Camera-type eye (tissue), 1 donor: ENCODE measurements around the gene HOXB8. TPM values are rescaled to one million over a fixed set of nuclear protein-coding genes. Genes with fewer than 3 reads are reported as not detected.

ENCODE experiments used
- total RNA-seq: library from RNA; depleted of rRNA; stranded (reverse); fragments of >200 nt; gene quantifications from one replicate; pipeline ENCODE4 v1.2.3, GENCODE V29; 2014

The HOXB8 gene
- total RNA-seq = not detected

DNA sequence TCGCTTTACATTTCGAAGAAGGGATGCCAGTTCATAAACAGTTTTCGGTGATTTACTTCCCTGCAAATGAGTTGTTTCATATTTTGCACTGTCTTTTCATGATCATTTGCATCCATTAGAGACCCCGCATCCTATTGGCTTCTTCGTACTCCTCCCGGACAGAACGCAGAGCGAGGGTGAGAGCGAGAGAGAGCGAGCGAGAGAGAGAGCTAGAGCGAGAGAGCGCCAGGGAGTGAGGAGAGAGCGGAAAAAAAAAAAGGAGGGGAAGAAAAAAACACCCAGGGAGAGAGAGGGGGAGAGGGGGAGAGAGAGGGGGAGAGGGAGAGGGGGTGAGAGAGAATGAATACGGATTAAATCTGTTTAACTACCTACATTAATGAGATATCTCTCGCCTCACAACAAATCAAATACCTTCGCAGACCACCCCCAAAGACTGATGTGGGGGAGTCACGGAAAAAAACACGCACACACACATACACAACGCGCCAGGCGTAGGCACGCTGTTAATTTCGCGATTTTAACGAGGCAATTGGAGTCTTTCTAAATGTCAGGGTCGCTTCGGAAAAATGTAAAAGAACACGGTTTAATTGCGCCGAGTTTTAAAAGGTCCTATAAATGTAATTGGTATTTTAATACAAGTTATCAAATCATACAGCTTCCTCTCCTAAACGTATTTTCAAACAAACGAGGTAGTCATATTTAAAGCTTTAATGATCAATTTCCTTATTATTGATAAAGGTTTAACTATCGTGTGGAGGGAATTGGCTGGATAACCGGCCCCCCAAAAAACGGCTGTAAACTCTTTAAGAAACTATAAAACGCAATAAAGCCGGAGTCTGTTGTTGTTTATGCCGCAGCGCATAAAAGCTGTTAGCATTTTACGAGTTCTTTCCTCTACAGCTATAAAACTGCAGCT lies at the start of gene HOXB8:
Gene HOXB8, minus strand, starts transcription at position 246 of the 916 bp plus-strand sequence. CDS start 588 bp downstream, outside the sequence.

DNA sequence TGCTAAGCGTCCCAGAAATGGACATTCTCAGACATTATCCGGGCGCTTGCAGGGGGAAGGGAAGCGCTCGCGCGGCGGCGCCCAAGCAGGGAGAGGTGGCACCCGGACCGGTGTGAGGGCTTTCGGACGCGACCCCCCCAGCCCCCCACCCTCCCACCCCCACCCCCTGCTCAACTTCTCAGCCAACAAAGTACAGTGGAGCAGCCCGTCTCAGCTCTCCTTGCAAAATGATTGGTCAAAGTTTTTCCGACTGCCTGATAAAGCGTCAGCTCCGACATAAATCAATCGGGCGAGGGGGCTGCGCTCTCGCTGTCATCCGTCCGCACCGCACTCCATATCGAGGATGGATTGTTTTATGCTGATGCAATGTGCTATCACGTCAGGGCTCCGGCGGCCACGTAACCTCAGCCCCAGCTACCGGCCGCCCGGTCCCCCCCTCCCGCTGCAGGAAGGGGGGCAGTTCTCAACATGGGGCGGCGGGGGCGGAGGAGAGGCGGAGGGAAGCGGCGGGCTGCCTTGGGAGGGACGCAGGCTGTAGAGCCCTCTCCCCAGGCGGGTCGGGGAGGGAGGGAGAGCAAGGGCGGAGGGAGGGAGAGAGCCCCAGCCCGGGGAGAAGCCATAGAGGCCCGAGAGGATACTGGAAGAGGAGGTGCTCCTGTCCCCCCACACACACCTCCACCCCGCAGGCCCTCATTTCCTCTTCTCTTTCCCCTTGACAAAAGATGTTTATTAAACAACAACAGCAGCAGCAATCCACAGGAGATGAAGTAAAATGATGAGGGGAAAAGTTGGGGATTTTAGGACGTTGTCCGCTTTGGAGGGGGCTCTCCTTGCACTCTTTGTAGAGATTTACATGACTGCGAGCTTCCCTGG lies 11.4 kb upstream of the HOXB8 start, which contains the start of gene HOXB9:
Gene HOXB9, minus strand, starts transcription at position 114 of the 873 bp plus-strand sequence. Its CDS starts 89 bp downstream, at position 25.

DNA sequence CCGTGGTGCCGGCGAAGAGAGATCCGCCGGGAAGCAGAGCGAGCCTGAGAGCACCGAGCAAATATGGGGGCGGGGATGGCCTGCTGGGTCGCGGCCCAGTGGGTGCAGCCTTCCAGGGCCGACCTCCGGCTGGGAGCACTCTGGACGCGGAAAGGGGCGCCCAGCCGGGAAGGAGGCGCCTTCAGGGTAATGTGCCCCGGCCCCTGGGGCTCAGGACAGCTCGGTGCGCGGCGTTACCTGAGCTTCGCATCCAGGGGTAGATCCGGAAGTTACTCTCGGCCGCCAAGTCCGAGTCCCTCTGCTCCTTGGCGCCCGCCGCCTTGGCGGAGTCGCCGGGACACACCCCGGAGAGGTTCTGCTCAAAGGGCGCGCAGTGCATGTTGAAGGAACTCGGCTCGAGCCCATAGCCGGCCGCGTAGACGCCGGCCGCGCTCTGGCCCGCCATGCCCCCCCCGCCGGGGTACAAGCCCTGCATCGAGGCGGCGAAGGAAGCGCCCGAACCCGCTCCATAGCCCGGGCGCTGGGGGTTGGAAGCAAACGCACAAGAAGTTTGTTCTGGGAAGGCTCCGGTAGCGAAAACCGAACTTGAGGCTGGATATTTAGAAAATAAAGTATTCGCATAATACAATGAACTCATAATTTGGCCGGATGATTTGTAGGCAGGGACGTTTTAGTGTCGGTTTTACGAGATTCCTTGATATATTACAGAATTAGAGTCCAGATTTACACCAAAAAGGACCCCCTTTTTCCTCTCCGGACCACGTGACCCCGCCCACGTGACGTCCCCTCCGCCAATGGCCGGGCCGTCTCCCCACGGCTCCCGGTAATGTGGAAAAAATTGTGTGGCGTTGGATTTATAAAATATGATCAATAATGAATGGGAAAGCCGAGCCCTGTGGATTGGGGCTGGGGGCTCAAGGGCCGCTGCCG lies 4.5 kb downstream of the HOXB8 start, which contains the start of gene HOXB7:
Gene HOXB7, minus strand, starts transcription at position 736 of the 930 bp plus-strand sequence. Its CDS starts 99 bp downstream, at position 637.

DNA sequence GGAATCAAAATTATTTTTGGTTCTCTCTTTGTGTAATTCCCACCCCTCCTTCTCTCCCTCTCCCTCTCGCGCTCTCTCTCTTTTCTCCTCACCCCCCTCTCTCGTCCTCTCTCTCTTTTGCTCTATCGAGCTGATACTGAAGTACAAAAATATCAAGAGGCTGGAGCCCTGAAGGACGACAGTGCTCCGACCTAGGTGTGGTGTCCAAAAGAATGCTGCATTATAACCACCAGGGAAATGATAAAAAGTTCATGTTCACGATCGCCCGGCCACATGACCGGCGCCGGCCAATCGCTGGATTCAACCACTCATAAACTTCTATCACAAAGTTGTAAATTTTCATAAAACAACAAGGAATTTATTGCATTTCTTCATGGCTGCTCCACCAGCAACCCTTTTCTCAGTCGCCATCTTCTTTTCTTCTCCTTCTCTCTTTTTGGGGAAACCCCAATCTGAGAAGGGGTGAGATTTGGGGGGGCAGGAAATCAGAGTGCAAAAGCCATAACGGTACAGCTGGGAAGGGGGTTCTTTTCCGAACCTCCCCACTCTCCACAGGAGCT lies 10.2 kb downstream of the HOXB8 start, which contains the start of gene HOXB6:
Gene HOXB6, minus strand, starts transcription at position 217 of the 560 bp plus-strand sequence. CDS start 6,836 bp downstream, outside the sequence.

DNA sequence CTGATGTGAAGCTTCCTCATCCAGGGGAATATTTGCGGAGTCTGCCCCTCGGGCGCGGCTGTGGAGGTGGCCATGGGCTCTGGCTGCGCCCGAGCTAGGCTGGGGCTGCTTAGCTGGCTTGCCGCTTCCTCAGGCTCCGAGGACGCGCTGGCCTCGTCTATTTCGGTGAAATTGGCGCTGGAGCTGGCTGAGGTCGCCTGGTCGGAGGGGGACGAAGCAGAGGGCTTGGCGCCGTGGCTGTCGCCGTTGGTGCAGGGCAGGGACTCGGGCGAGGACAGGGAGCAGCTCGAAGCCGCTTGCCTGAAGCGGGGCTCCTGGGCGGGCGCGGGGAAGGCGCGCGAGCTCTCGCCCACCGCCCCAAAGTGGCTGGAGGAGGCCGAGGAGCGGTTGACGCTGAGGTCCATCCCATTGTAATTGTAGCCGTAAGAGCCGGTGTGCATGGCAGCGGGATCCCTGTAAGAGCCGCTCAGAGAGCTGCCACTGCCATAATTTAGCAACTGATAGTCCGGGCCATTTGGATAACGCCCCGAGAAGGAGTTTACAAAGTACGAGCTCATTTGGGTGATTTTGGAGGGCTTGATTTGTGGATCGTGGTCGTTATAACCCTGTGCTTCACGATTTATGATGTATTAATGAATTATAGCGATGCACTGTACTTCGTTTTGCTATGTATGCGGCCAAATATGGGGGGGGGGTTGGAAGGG lies 21.8 kb downstream of the HOXB8 start, which contains the start of gene HOXB5:
Gene HOXB5, minus strand, starts transcription at position 654 of the 704 bp plus-strand sequence. Its CDS starts 97 bp downstream, at position 557.

DNA sequence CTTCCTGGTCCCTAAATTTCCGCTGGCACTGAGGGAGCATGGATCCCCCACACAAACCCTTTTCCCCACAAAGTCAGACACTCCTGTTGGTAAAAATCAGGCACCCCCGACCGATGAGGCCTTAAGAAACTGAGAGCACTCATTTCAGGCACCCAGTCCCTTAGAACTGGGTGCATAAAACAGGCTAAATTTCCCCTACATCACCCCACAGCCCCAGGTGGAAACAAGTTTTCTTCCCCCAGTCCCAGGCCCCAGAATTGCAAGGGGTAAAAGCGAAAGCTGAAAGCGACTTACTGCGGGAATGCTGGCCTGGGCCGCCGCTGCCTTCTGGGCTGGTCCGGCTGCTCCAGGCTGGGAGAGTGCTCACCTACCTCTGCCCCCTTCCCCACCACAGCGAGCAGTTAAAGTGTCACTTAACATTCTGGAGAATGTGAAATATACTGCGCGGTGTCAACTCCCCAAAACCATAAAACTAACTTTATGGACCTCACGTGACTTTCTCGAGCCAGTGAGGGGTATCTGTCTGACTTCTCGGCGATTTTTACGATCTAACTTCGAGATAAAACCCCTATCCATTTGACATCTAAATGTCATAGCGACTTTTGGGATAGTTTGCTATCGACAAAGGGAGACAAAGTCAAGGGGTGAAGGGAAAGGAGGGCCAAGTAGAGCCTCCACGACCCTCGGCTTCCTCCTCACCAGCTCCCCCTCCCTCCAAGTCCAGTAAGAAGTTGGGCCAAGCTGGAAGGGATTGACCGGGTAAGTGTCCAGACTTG lies 25.1 kb downstream of the HOXB8 start, which contains the start of gene HOXB3:
Gene HOXB3, minus strand, starts transcription at position 411 of the 776 bp plus-strand sequence. CDS start 37,767 bp downstream, outside the sequence.

DNA sequence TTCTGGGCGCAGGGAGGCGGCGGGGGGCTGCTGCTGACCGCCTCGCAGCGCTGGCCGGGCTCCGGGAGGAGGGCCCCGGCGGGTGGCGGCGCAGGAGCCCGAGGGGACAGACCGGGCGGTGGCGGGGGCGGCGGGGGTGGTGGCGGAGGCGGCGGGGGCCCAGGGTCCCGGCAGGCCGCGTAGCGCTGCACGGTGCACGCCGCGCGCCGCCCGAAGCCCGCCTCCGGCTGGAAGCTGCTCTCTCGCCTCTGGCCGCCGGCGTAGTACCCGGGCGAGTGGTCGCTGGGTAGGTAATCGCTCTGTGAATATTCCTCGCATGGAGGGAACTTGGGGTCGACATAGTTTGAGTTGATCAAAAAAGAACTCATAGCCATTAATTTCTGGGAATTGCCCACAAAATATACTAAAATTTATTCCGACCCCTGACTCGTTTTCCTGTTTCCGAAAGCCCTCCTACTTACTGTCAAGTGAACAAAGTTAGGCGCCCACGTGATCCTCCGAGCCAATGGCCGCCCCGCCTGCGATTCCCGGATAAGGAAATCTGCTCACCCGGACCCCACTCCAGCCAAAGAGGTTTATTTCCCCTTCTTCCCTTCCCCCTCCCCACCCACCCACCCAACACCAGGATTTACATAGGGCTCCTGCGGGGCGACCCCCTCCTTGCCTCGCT lies 37.0 kb downstream of the HOXB8 start, which contains the start of gene HOXB4:
Gene HOXB4, minus strand, starts transcription at position 405 of the 670 bp plus-strand sequence. Its CDS starts 31 bp downstream, at position 374.

Other genes starting within 250 kb of the HOXB8 start
- 0.38 TPM for gene SKAP1, start 185.1 kb downstream of the HOXB8 start, total RNA-seq
- gene HOXB1, start 84.3 kb downstream of the HOXB8 start, total RNA-seq = not detected
- not detected for gene HOXB2, start 70.2 kb downstream of the HOXB8 start, total RNA-seq
- gene HOXB4, start 36.9 kb downstream of the HOXB8 start, total RNA-seq = not detected
- 0.22 TPM for gene HOXB3, start 25.1 kb downstream of the HOXB8 start, total RNA-seq
- not detected for gene HOXB5, start 21.5 kb downstream of the HOXB8 start, total RNA-seq
- gene HOXB6, start 10.3 kb downstream of the HOXB8 start, total RNA-seq = not detected
- not detected for gene HOXB7, start 4.3 kb downstream of the HOXB8 start, total RNA-seq
- gene HOXB9, start 11.1 kb upstream of the HOXB8 start, total RNA-seq = not detected
- not detected for gene PRAC1, start 107.2 kb upstream of the HOXB8 start, total RNA-seq
- gene PRAC2, start 107.9 kb upstream of the HOXB8 start, total RNA-seq = not detected
- gene HOXB13, start 113.5 kb upstream of the HOXB8 start, total RNA-seq = not detected
- gene TTLL6, start 201.9 kb upstream of the HOXB8 start, total RNA-seq = 1.6 TPM
- gene CALCOCO2, start 215.7 kb upstream of the HOXB8 start, total RNA-seq = 65.5 TPM